ENCODE results near the gene FAM83E.

FAM83E gene

DNA sequence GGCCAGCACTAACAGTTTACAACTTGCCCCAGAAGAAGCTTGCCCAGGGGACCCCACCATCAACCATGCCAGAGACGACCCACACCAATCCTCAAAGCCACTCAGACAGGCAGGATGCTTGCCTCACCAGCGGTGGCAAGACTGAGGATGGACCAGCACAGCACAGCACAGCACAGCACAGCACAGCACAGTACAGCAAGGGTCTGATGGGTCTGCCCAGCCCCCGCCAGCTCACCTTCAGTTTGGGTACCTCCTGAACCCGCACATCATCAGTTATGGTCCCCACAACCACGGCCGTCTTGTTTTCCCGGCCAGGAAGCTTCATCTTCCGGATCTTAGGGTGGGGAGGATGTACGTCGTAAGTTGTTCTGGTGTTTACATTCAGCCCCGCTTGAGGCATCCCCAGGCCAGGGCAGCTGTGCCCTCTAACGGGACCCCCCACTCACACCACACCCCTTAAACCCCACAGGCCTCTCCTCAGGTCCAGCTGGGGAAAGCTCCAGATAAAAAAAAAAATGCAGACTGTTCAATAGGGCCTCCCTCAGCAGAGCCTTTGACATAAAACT, 1.7 kb upstream of the FAM83E start:
- POLR2A ChIA-PET, result interaction anchor here (0.6 to 3.0 kb wide), 3 partner anchors 8 to 16 kb away, joined by 3 to 28 read pairs (median 5); no protein-coding TSS in a partner anchor
- peak overlapping the region; percentile 97 for H3K4me3 ChIP-seq (ENCODE audit: low read depth, low read length)
- DNase-seq (ENCODE audit: low read depth, low spot score), result no peak
- TF ChIP-seq, protein P1, sequence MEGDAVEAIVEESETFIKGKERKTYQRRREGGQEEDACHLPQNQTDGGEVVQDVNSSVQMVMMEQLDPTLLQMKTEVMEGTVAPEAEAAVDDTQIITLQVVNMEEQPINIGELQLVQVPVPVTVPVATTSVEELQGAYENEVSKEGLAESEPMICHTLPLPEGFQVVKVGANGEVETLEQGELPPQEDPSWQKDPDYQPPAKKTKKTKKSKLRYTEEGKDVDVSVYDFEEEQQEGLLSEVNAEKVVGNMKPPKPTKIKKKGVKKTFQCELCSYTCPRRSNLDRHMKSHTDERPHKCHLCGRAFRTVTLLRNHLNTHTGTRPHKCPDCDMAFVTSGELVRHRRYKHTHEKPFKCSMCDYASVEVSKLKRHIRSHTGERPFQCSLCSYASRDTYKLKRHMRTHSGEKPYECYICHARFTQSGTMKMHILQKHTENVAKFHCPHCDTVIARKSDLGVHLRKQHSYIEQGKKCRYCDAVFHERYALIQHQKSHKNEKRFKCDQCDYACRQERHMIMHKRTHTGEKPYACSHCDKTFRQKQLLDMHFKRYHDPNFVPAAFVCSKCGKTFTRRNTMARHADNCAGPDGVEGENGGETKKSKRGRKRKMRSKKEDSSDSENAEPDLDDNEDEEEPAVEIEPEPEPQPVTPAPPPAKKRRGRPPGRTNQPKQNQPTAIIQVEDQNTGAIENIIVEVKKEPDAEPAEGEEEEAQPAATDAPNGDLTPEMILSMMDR (IDR thresholded peaks at IDR 0.05; ENCODE audit: insufficient read depth, low read length, missing control alignments), result no peak
- CTCF ChIA-PET, result interaction anchor here (0.7 to 6.1 kb wide), 6 partner anchors 8 to 350 kb away, joined by 3 to 27 read pairs (median 6); no protein-coding TSS in a partner anchor

DNA sequence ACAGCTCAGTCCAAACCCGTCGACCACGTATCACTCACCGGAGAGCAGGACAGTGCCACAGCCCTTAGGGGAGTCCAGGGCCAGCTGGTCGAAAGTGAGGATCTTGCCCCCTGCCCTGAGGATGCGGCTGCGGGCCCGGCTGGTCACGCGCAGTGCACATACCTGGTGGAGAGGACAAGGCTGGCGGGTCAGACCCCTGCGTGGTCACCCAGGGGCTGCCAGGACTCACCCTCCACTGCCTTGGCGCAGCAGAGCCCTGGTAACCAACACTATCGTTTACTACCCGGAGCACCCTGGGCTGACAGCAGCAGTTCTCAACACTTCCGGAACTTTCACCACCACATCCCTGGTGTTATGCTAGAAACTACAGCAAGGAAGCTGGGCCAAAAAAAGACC, 1.2 kb upstream of the FAM83E start:
- POLR2A ChIA-PET, result interaction anchor here (0.6 to 1.2 kb wide), 3 partner anchors 15 to 127 kb away, joined by 3 to 5 read pairs (median 3); no protein-coding TSS in a partner anchor
- DNase-seq (ENCODE audit: low read depth, low spot score), result no peak
- CTCF ChIA-PET, result interaction anchor here (0.7 to 6.1 kb wide), 7 partner anchors 8 to 349 kb away, joined by 3 to 27 read pairs (median 5); no protein-coding TSS in a partner anchor
- no peak overlapping the region for H3K4me3 ChIP-seq (ENCODE audit: low read depth, low read length)
- TF ChIP-seq, protein P1 (IDR thresholded peaks at IDR 0.05; ENCODE audit: insufficient read depth, low read length, missing control alignments), result no peak

DNA sequence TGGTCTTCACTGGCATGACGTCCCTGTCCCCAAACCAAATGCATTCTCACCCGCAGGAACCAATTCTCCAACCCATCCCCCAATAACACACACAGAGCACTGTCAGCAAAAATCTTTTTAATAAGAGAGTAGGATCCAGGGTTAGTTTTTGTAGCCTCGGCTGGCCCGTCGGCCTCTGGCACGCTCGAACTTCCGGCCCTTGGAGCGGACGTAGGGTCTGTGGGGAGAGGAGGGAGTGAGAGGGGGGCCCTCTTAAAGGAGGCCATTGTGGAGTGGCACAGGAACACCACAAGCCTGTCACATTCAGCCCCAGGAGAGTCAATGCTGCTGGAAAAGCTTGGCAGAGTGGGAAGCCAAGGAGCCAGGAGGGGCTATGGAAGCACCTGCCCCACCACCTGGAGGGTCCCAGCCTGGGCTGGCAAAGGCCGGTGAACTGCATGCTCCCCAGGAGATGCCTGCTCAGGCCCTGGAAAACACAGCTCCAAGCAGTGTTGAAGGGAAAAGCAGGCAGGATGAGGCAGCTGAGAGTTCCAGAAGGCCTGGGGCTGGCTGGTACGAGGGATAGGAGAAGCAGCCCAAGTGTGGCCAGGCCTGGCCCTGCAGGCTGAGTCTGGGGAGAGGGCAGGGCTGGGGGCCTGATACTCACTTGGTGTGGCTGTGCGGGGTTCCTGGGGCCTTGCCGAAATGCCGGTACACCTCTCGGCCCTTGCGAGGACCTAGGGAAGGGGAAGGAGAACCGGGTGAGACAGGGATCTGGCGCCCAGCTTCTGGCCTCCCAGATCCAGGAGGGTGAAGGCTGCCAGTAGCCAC, 560 bp upstream of the FAM83E start:
- TF ChIP-seq, protein P1 (IDR thresholded peaks at IDR 0.05; ENCODE audit: insufficient read depth, low read length, missing control alignments), result no peak
- ChIA-PET POLR2A (interaction anchor here (0.6 kb wide), 1 partner anchor 127 kb away, joined by 3 read pairs; no protein-coding TSS in a partner anchor), CTCF (interaction anchor here (1.0 to 6.1 kb wide), 4 partner anchors 10 to 173 kb away, joined by 3 to 22 read pairs (median 4); no protein-coding TSS in a partner anchor)
- H3K4me3 ChIP-seq (ENCODE audit: low read depth, low read length), result no peak overlapping the region
- DNase-seq (ENCODE audit: low read depth, low spot score), result no peak

DNA sequence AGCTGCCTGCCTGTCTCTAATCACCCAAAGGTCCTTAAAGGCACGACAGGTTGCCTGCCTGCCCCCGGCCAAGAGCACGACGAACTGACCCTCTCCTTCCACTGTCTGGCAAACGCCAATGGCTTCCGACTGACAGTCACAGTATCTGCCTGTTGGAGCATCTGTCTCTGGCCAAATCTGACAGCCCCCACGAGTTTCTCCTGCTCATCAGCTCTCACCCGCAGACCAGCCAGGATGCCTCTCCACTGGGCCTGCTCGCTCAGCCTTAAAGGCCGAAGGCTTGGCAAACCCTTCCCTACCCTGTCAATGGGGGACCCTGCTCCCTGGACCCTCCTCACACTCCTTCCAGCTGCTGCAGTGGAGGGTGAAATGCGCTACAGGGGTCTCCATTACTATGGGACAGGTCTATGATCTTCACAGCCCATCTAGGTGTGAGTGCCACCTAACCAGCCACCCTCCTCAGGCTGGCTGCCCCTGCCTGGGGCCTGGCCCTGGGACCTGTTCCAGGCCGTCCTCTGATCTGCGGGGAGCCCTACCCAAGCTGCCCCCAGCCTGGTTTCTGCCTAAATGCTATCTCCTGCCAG, 932 bp downstream of the FAM83E start:
- no peak overlapping the region for H3K4me3 ChIP-seq (ENCODE audit: low read depth, low read length)
- CTCF ChIA-PET, result interaction anchor here (1.3 kb wide), 1 partner anchor 25 kb away, joined by 5 read pairs; no protein-coding TSS in a partner anchor

DNA sequence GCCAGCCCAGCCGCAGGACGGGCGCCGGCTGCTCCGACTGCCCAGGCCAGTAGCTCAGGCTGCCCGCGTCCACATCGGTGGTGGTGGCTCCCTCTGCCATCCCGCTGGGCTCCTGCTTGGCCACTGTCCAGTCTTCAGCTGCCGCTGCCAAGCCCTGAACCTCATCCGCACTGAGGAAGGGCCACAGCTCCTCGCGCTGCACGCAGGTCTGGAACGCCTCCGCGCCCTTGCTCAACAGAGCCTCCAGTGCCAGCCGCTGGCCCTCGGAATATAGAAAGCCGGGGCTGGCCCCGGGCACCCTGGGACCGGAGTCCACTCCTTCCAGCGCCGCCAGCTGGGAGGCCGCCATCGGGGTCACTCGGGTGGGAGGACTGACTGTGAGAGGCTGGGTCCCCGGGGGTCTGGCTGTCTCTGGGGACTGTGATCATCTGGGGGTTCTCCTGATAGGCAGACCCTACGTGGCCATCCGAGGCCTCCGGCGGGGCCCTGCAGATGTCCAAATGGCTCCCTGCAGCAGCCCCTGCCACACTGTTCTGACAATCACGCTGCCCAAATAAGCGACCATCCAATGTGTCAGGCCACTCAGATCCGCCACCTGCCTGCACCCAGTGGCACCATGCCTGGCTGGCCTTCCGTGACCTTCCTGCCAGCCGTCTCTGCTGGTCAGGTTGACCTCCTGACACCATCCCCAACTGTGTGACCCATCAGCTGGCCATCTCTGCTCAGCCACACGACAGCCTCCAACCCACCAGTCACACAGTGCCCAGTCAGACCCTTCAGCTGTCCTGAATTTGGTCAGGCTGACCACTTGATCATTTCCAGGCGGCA, 1.6 kb downstream of the FAM83E start:
- CTCF ChIA-PET, result interaction anchor here (1.3 kb wide), 1 partner anchor 24 kb away, joined by 5 read pairs; no protein-coding TSS in a partner anchor
- TF ChIP-seq, protein P1 (IDR thresholded peaks at IDR 0.05; ENCODE audit: insufficient read depth, low read length, missing control alignments), result no peak
- DNase-seq (ENCODE audit: low read depth, low spot score), result no peak
- H3K4me3 ChIP-seq (ENCODE audit: low read depth, low read length), result no peak overlapping the region
- POLR2A ChIA-PET, result interaction anchor here (0.5 to 0.9 kb wide), 2 partner anchors 45 to 95 kb away, joined by 3 read pairs; no protein-coding TSS in a partner anchor

More for the DNA sequence above, 932 bp downstream of the FAM83E start:
- POLR2A ChIA-PET, result interaction anchor here (0.5 to 0.9 kb wide), 3 partner anchors 10 to 96 kb away, joined by 3 to 5 read pairs (median 3); no protein-coding TSS in a partner anchor
- DNase-seq (ENCODE audit: low read depth, low spot score), result no peak
- TF ChIP-seq, protein P1 (IDR thresholded peaks at IDR 0.05; ENCODE audit: insufficient read depth, low read length, missing control alignments), result no peak

Measured in AG04449 (cell line).